Muscle layer of duodenum (tissue), 2 donors: ENCODE results near the gene RUNDC1.
"Not testable (repeated sequence)": the region's sequence is repeated elsewhere in the genome, so short reads cannot be mapped to it uniquely, and the experiment has no call there.

Experiments
- H3K27ac ChIP-seq: one replicate; pipeline ENCODE4 v1.7.0; 2013; ENCODE audit warnings: mild to moderate bottlenecking, low read length
- H3K27me3 ChIP-seq: one replicate; pipeline ENCODE4 v1.7.0; 2013; ENCODE audit warnings: low read depth, mild to moderate bottlenecking, control low read depth, low read length
- H3K36me3 ChIP-seq, 2 donors: one replicate each; pipeline ENCODE4 v1.7.0; 2013; ENCODE audit warnings: low read length in 2 of 2, control low read depth in 1 of 2, mild to moderate bottlenecking in 1 of 2; ENCODE audit not compliant: insufficient read depth in 2 of 2, control insufficient read depth in 1 of 2
- H3K4me1 ChIP-seq, 2 donors: one replicate each; pipeline ENCODE4 v1.7.0; 2013; ENCODE audit warnings: low read length in 2 of 2, mild to moderate bottlenecking in 2 of 2, control low read depth in 1 of 2, moderate library complexity in 1 of 2; ENCODE audit not compliant: insufficient read depth in 2 of 2, control insufficient read depth in 1 of 2
- H3K4me3 ChIP-seq, 2 donors: one replicate each; pipeline ENCODE4 v1.7.0; 2013; ENCODE audit warnings: low read length in 2 of 2, low read depth in 1 of 2, mild to moderate bottlenecking in 1 of 2
- H3K9me3 ChIP-seq, 2 donors: one replicate each; pipeline ENCODE4 v1.7.0; 2013; ENCODE audit warnings: low read length in 2 of 2, control low read depth in 1 of 2, mild to moderate bottlenecking in 1 of 2; ENCODE audit not compliant: control insufficient read depth in 1 of 2
- donor health status: healthy.

RUNDC1 gene

DNA sequence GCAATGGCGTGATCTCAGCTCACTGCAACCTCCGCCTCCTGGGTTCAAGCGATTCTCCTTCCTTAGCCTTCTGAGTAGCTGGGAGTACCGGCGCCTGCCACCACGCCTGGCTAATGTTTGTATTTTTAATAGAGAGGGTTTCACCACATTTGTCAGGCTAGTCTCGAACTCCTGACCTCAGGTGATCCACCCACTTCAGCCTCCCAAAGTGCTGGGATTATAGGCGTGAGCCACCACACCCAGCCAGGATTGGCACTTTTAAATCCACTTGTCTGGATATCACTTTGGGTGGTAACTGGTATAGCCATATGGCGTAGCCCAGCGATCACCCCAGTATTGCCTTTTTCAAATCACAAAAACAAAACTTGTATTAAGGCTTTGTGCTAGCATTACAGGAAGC lies 13.5 kb downstream of the RUNDC1 start:
- peaks cover 33 to 51% of the 10 kb centered on the region in 2 donors for H3K36me3 ChIP-seq
- H3K9me3 ChIP-seq, H3K27ac ChIP-seq, H3K27me3 ChIP-seq, H3K4me3 ChIP-seq: not testable (repeated sequence)
- peaks cover 0 to 10% of the 10 kb centered on the region in 2 donors for H3K4me1 ChIP-seq

GRCh38 chr17:42997390-42997983 lies 17.1 kb downstream of the RUNDC1 start:
- Histone ChIP-seq H3K4me3 (peak overlapping the region; percentile 87 to 96), H3K9me3 (no peaks in the 10 kb centered on the region), H3K4me1 (peaks cover 6 to 23% of the 10 kb centered on the region in 2 donors), H3K27ac (peak overlapping the region; percentile 61), H3K36me3 (peaks cover 18 to 48% of the 10 kb centered on the region in 2 donors), H3K27me3 (no peaks in the 10 kb centered on the region)

GRCh38 chr17:42997984-42998938 lies 17.9 kb downstream of the RUNDC1 start, which contains the start of gene RPL27:
Gene RPL27, plus strand, starts transcription at chr17:42998419. Its CDS starts 332 bp downstream, at chr17:42998751.
- H3K36me3 ChIP-seq, result peaks cover 18 to 47% of the 10 kb centered on the region in 2 donors
- no peaks in the 10 kb centered on the region for H3K9me3 ChIP-seq
- peak within 1 kb of the TSS; percentile 87 to 96 for H3K4me3 ChIP-seq
- H3K27me3 ChIP-seq, result no peaks in the 10 kb centered on the region
- H3K4me1 ChIP-seq, result peaks cover 6 to 23% of the 10 kb centered on the region in 2 donors
- H3K27ac ChIP-seq, result peak within 1 kb of the TSS; percentile 98

DNA sequence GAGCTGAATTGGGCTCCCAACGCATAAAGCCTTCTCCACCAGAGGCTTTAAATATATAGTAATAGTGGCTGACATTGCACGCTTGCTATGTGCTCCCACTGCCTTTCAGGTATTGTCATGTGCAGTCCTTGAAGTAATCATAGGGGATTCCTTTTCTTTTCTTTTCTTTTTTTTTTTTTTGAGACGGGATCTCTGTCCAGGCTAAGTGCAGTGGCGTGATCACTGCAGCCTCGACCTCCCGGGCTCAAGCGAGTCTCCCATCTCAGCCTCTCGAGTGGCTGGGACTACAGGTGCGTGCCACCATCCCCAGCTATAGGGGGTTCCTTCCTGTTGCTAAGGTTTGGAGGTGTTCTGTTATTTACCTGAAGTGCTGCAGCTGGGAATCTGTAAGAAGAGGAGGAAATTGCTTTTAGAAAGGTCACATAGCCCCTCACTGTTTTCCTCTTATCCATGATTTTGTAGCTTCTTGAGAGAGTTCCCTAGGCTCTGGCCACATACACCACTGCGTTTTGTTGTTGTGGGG lies 18.7 kb downstream of the RUNDC1 start:
- H3K36me3 ChIP-seq, result peaks cover 22 to 48% of the 10 kb centered on the region in 2 donors
- H3K4me1 ChIP-seq, result peaks cover 6 to 23% of the 10 kb centered on the region in 2 donors
- no peaks in the 10 kb centered on the region for H3K27me3 ChIP-seq
- no peaks in the 10 kb centered on the region for H3K9me3 ChIP-seq
- H3K27ac ChIP-seq, result peak overlapping the region; percentile 98
- peak overlapping the region; percentile 87 to 96 for H3K4me3 ChIP-seq

DNA sequence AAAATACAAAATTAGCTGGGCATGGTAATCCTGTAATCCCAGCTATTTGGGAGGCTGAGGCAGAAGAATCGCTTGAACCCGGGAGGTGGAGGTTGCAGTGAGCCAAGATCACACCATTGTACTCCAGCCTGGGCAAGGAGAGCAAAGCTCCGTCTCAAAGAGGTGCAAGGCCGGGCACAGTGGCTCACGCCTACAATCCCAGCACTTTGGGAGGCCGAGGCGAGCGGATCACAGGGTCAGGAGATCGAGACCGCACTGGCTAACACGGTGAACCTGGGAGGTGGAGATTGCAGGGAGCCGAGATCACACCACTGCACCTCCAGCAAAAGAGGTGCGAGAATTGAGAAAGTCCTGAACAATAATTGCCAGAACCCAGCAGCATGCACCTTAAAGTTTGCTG lies 20.5 kb downstream of the RUNDC1 start:
- not testable (repeated sequence) for H3K4me3 ChIP-seq, H3K27me3 ChIP-seq, H3K27ac ChIP-seq, H3K9me3 ChIP-seq
- Histone ChIP-seq H3K36me3 (peaks cover 22 to 47% of the 10 kb centered on the region in 2 donors), H3K4me1 (peaks cover 6 to 23% of the 10 kb centered on the region in 2 donors)

- H3K36me3 ChIP-seq, result peaks cover 22 to 43% of the 10 kb centered on the region in 2 donors
- no peak overlapping the region for H3K4me3 ChIP-seq
- no peaks in the 10 kb centered on the region for H3K9me3 ChIP-seq
- H3K27ac ChIP-seq, result peak overlapping the region; percentile 23
- peaks cover 6 to 19% of the 10 kb centered on the region in 2 donors for H3K4me1 ChIP-seq
- no peaks in the 10 kb centered on the region for H3K27me3 ChIP-seq
Measured at GRCh38 chr17:43003542-43004172, 23.3 kb downstream of the RUNDC1 start.

DNA sequence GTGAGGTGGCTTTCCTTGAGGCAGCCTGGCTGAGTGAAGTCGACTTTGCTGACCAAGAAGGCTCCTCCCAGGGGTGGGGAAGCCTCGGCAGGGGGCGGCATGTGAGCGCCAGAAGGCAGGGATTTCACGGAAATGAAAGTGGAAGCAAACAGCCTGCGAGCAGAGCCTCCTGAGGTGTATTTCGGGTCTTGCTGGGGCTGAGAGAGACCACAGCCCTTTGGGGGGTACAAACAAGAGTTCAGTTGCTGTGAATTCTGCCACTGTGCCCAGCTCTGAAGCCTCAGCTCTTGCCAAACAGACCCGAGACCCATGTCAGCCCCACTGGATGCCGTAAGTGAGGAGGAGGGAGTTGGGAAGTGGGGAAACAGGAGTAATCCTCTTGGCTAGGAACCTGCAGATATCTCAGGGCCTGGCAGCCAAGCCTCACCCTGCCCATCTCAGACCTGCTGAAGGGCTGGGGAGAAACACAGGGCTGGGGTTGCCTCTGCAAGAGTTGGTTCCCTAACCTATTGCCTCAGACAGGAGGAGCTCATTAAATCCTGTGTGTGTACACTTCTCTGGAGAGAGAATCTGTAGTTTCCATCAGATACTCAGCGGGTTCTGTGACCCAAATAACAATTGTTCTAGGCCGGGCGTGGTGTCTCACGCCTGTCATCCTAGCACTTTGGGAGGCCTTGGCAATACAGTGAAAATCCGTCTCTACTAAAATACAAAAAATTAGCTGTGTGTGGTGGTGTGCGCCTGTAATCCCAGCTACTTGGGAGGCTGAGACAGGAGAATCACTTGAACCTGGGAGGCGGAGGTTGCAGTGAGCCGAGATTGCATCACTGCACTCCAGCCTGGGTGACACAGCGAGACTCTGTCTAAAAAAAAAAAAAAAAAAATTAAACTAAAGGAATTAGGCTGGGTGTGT lies 26.5 kb downstream of the RUNDC1 start, which contains the start of gene IFI35:
Gene IFI35 (plus strand): TSS at position 146 of the 913 bp plus-strand sequence. CDS start 164 bp downstream, at position 310.
- Histone ChIP-seq H3K4me1 (peaks cover 0 to 4% of the 10 kb centered on the region in 2 donors), H3K4me3 (peak within 1 kb of the TSS; percentile 80 to 97), H3K27me3 (no peaks in the 10 kb centered on the region), H3K9me3 (no peaks in the 10 kb centered on the region), H3K36me3 (peaks cover 12 to 19% of the 10 kb centered on the region in 2 donors), H3K27ac (peak within 1 kb of the TSS; percentile 98)

DNA sequence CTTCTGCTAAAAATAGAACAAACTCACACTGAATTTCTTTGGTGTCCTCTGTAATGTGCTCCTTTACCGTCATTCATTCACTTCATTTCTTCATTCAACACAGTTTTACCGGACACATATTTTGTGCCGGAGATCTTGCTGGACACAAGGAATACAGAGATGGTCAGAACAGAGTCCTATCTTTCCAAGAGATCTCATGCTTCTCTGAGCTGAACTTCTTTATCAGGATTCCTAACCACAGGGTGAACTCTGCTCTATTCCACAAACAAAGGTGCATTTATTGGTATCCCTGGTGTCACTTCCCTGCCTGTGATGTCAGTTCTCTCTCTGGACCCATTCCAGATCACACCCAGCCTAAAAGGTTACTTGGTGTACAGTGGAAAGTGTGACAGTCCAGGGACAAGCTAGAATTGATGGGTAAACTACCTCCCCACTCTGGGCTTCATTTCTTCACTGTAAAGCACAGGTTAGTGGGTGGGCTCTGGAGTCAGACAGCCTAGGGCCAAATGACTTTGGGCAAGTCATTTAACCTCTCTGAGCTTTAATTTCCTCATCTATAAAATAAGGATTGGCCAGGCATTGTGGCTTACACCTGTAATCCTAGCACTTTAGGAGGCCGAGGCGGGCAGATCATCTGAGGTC lies 30.4 kb downstream of the RUNDC1 start:
- peak overlapping the region; percentile 39 for H3K27ac ChIP-seq
- H3K4me1 ChIP-seq, result peaks cover 5 to 28% of the 10 kb centered on the region in 2 donors
- no peaks in the 10 kb centered on the region for H3K9me3 ChIP-seq
- no peaks in the 10 kb centered on the region for H3K27me3 ChIP-seq
- H3K4me3 ChIP-seq, result no peak overlapping the region
- H3K36me3 ChIP-seq, result peaks cover 14 to 33% of the 10 kb centered on the region in 2 donors

GRCh38 chr17:43011728-43012472 lies 31.5 kb downstream of the RUNDC1 start:
- no peak overlapping the region for H3K4me3 ChIP-seq
- H3K27ac ChIP-seq, result no peak overlapping the region
- peaks cover 18 to 44% of the 10 kb centered on the region in 2 donors for H3K36me3 ChIP-seq
- H3K9me3 ChIP-seq, result no peaks in the 10 kb centered on the region
- H3K27me3 ChIP-seq, result no peaks in the 10 kb centered on the region
- peaks cover 5 to 31% of the 10 kb centered on the region in 2 donors for H3K4me1 ChIP-seq
